SKM-1 treated with dmso at 0.1 percent for 144 hours (cell line): Measurements from ENCODE around the gene TSPAN8.
"Not testable (repeated sequence)": the region's sequence is repeated elsewhere in the genome, so short reads cannot be mapped to it uniquely, and the experiment has no call there.

Source experiments
- DNase-seq: peaks from one replicate; lab custom pipeline; 2025; ENCODE audit not compliant: unreplicated experiment; lab: John Stamatoyannopoulos, UW

The TSPAN8 gene

DNA sequence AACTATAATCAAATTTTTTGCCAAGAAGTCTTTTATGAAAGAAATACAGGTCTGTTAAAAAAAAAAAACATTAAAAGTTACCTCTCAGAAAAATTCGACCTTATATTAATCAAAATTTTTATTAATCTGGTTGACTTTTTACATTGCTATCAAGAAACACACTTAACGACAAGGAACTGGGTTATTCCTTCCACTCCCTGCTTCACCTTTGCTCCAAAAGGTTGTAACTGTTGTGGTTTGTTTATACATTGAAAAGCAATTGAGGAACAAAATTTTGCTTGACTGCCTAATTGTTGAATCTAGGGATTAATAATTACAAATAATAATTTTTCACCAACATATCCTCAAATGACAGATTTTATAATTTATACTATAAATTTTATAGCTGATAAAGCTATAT, 28.4 kb downstream of the TSPAN8 start:
- DNase-seq: no peak

GRCh38 chr12:71128191-71128788, 29.5 kb downstream of the TSPAN8 start:
- DNase-seq: no peak

DNA sequence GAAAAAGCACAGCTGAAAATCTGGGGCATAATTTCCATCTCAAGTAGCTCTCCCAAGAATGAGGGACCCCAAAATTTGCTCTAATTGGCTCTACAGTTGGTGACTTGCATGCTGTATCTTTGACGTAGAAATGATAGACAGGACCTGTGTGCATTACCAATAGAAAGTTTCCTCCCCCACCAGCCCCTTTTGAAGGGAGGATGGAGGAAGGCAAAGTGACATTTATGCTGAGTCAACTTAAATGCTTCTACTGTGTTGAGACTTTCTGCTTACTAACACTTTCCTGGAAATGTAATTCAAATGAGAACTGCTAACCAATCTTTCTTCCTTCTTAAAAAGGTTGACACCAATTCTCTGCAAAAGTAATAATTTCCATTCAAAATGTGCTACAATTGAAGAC, 31.9 kb downstream of the TSPAN8 start:
- no peak for DNase-seq

GRCh38 chr12:71125515-71125914, 32.3 kb downstream of the TSPAN8 start:
- DNase-seq: no peak

DNA sequence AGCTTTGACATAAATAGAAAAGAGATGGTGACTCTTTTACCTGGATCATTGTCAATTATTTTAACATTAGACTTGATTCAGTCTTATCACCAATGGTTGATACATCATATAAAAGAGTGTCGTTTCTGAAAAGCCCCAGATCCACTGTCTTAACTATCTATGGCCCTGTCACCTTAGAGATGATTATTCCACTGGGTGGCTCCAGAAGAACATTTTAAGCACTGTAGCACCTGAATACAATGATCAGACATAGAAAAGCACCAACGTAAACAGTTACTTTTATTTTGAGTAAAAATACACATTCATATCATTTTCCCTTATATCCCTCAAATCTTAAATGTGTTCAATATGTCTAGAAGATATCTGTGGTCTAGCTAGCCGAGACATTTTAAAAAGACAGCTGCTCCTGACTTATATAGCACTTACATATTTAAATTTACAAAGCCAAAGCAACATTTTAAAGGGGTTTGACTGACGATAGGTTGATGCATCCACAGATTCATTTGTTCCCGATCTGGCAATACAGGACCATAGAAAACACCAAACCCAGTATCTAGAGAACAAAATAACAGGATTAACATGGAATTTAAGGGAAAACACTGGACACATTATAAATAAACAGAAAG, 32.9 kb downstream of the TSPAN8 start:
- DNase-seq: no peak

- DNase-seq: not testable (repeated sequence)
Measured at GRCh38 chr12:71113148-71113547, 44.7 kb downstream of the TSPAN8 start.

GRCh38 chr12:71109834-71110233, 48.0 kb downstream of the TSPAN8 start:
- no peak for DNase-seq

- no peak for DNase-seq
Measured at GRCh38 chr12:71108355-71108754, 49.4 kb downstream of the TSPAN8 start.

DNA sequence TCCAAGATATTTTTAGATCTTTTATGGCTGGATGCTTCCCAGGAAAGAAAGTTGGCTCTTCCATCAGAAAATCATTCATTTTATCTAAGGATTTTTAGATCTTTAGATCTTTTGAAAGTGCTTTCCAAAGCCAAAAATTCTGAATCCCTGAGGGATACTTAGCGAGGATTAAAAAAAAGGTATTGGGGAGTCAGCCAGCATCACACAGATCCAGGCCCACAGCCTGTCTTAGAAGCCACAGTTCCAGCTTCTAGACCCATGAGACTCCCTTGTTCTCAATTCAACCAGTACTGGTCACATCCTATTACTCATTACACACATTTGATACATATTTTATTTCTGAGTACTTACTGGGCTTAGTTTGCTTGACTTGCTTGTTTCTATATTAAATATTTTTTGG, 49.9 kb downstream of the TSPAN8 start:
- no peak for DNase-seq

DNA sequence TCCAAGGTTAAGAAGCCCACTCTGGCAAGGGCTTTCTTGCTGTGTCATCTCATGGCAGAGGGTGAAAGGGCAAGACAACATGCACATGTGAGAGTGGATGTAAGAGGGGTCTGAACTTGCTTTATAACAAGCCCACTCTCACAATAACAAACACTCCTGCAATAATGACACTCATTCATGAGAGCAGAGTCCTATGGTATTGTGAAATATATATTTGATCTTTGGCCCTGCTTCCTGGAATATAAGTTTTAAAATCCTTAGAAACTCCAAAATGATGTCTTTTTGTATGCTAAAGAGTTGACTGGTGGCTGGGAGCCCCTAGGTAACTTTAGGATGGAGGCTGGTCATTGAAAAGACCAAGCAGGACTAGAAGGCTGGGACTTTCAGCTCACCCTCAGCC, 51.8 kb downstream of the TSPAN8 start:
- no peak for DNase-seq

GRCh38 chr12:71092290-71092689, 65.5 kb downstream of the TSPAN8 start:
- DNase-seq: no peak

DNA sequence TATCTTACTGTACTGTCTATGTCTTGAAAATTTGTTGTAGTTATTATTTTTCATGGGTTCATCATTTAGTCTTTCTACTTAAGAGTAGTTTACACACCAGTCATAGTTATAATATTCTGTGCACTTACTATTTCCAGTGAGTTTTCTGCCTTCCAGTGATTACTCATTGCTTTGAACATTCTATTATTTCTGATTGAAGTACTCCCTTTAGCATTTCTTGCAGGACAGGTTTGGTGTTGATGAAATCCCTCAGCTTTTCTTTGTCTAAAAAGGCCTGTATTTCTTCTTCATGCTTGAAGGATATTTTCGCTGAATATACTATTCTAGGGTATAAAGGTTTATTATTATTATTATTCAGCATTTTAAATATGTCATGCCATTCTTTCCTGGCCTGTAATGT, 66.8 kb downstream of the TSPAN8 start:
- no peak for DNase-seq

- DNase-seq: no peak
Measured at GRCh38 chr12:71085575-71085974, 72.2 kb downstream of the TSPAN8 start.

DNA sequence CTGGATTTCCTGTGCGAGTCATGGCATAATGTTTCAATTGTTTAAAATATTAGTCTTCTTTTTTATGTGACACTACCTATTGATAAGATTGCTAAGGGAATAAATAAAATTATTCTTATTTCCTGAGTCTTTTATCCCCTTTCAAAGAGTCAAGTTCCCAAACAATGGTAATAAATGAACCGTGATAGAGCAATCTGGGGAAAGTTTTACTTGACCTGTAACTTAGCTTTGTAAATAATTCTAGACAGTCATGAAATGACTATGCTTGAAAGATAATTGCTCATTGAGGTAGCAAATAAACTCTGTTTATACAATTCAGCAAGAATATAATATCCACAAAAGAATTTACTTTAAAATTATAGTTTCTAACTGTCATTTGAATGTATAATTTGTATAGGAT, 82.1 kb downstream of the TSPAN8 start:
- no peak for DNase-seq
